ENCODE data around the gene PCDHGA6.
"Not testable (repeated sequence)": the region's sequence is repeated elsewhere in the genome, so short reads cannot be mapped to it uniquely, and the experiment has no call there.

PCDHGA6 gene

DNA sequence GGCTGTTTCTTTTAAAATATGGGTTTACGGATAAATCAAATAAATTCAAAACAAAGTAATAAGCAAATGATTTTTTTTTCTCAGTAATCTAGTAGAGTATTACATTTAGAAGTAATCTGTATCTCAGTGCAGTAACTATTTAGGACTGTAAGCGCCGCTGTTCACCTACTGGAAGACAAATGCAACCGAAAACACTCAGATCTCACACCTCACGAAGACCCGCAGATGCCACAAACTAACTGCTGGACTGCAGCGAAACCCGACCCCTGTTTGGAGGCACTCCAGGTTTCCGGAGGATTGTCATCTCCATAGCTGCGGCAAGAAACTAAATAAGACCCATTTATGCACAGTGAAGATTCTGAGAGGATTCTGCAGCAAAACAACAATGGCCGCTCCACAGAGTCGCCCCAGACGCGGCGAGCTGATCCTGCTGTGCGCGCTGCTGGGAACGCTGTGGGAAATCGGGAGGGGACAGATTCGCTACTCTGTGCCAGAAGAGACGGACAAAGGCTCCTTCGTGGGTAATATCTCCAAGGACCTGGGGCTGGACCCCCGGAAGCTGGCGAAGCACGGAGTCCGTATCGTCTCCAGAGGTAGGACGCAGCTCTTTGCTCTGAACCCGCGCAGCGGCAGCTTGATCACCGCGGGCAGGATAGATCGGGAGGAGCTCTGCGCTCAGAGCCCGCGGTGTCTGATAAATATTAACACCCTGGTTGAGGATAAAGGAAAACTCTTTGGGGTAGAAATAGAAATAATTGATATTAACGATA, 18.9 kb downstream of the PCDHGA6 start, which contains the start of gene PCDHGA8:
Gene PCDHGA8 (plus strand): TSS at position 205 of the 770 bp plus-strand sequence. CDS start 181 bp downstream, at position 386.
- DNase-seq (ENCODE audit: low read depth in 2 of 3, low spot score in 2 of 3) = no peak

DNA sequence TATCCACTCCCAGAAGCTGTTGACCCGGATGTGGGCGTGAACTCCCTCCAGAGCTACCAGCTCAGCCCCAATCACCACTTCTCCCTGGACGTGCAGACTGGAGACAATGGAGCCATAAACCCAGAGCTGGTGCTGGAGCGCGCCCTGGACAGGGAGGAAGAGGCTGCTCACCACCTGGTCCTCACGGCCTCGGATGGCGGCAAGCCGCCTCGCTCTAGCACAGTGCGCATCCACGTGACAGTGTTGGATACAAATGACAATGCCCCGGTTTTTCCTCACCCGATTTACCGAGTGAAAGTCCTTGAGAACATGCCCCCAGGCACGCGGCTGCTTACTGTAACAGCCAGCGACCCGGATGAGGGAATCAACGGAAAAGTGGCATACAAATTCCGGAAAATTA, 19.6 kb downstream of the PCDHGA6 start:
- no peak for DNase-seq (ENCODE audit: low read depth in 2 of 3, low spot score in 2 of 3)

DNA sequence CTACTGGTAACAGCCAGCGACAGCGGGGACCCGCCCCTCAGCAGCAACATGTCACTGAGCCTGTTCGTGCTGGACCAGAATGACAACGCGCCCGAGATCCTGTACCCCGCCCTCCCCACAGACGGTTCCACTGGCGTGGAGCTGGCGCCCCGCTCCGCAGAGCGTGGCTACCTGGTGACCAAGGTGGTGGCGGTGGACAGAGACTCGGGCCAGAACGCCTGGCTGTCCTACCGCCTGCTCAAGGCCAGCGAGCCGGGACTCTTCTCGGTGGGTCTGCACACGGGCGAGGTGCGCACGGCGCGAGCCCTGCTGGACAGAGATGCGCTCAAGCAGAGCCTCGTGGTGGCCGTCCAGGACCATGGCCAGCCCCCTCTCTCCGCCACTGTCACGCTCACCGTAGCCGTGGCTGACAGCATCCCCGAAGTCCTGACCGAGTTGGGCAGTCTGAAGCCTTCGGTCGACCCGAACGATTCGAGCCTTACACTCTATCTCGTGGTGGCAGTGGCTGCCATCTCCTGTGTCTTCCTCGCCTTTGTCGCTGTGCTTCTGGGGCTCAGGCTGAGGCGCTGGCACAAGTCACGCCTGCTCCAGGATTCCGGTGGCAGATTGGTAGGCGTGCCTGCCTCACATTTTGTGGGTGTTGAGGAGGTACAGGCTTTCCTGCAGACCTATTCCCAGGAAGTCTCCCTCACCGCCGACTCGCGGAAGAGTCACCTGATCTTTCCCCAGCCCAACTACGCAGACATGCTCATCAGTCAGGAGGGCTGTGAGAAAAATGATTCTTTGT, 20.9 kb downstream of the PCDHGA6 start:
- DNase-seq (ENCODE audit: low read depth in 2 of 3, low spot score in 2 of 3) = not testable (repeated sequence)

DNA sequence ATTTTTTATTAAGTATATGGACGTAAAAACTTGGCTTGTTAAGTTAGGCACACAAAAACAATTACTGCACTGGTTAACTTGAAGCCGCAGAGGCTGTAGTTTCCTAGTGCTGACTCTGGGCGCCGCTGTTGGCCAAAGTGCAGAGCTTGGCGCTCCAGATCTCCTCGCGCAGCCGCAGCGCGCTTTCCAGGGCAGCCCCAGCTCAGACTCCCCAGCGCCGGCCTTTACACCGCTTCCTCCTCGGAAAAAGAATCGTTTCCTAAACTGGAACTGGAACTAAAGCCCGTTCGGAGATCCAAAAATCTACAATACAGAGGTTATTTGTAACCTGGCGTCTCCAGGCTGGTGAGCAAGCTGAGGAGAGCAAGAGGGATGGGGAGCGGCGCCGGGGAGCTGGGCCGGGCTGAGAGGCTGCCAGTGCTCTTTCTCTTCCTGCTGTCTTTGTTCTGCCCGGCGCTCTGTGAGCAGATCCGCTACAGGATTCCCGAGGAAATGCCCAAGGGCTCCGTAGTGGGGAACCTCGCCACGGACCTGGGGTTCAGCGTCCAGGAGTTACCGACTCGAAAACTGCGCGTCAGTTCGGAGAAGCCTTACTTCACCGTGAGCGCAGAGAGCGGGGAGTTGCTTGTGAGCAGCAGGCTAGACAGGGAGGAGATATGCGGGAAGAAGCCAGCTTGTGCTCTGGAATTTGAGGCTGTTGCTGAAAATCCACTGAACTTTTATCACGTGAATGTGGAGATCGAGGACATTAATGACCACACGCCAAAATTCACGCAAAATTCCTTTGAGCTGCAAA, 24.3 kb downstream of the PCDHGA6 start, which contains the start of gene PCDHGB5:
Gene PCDHGB5 (plus strand): TSS at position 192 of the 796 bp plus-strand sequence. CDS start 181 bp downstream, at position 373.
- not testable (repeated sequence) for DNase-seq (ENCODE audit: low read depth in 2 of 3, low spot score in 2 of 3)

DNA sequence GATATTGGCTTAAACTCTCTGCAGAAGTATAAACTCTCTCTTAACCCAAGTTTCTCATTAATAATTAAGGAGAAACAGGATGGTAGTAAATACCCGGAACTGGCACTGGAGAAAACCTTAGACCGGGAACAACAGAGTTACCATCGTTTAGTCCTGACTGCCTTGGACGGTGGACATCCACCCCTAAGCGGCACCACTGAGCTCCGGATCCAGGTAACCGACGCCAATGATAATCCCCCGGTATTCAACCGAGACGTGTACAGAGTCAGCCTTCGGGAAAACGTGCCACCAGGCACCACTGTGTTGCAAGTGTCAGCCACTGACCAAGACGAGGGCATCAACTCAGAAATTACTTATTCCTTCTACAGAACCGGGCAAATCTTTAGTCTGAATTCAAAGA, 24.9 kb downstream of the PCDHGA6 start:
- no peak for DNase-seq (ENCODE audit: low read depth in 2 of 3, low spot score in 2 of 3)

DNA sequence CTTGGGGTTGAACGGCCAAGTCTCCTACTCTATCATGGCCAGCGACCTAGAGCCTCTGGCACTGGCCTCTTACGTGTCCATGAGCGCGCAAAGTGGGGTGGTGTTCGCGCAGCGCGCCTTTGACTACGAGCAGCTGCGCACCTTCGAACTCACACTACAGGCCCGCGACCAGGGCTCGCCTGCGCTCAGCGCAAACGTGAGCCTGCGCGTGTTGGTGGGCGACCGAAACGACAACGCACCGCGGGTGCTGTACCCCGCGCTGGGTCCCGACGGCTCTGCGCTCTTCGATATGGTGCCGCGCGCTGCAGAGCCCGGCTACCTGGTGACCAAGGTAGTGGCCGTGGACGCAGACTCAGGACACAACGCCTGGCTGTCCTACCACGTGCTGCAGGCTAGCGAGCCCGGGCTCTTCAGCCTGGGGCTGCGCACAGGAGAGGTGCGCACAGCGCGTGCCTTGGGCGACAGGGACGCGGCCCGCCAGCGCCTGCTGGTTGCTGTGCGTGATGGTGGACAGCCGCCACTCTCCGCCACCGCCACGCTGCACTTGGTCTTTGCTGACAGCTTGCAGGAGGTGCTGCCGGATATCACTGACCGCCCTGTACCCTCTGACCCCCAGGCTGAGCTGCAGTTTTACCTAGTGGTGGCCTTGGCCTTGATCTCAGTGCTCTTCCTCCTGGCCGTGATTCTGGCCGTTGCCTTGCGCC, 26.0 kb downstream of the PCDHGA6 start:
- no peak for DNase-seq (ENCODE audit: low read depth in 2 of 3, low spot score in 2 of 3)

DNA sequence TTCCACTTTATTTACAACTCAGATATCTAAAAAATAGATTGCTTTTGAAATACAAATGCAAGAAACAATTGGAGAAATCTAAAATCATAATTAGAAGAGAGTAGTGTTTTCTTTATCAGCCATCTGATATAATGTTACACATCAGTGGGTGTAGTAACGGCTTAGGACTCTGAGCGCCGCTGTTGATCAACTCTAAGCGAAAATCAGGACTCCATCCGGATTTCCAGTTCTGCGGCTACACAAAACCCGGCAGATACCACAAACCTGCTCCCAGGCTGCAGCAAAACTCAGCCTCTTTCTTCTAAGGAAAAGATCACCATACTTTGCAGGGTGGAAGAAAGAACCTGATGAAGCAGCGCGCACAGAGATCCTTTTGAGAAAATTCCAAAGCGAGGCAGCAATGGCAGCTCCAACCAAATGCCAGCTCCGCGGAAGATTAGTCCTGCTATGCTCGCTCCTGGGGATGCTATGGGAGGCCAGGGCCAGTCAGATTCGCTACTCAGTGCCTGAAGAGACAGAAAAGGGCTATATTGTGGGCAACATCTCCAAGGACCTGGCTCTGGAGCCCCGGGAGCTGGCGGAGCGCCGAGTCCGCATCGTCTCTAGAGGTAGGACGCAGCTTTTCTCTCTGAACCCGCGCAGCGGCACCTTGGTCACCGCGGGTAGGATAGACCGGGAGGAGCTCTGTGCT, 29.0 kb downstream of the PCDHGA6 start, which contains the start of gene PCDHGA9:
Gene PCDHGA9 (plus strand): TSS at position 226 of the 691 bp plus-strand sequence. CDS start 175 bp downstream, at position 401.
- no peak for DNase-seq (ENCODE audit: low read depth in 2 of 3, low spot score in 2 of 3)

DNA sequence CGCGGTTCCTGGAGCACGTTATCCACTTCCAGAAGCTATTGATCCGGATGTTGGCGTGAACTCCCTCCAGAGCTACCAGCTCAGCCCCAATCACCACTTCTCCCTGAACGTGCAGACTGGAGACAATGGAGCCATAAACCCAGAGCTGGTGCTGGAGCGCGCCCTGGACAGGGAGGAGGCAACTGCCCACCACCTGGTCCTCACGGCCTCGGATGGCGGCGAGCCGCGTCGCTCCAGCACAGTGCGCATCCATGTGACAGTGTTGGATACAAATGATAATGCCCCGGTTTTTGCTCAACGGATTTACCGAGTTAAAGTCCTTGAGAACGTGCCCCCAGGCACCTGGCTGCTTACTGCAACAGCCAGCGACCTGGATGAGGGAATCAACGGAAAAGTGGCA, 29.7 kb downstream of the PCDHGA6 start:
- DNase-seq (ENCODE audit: low read depth in 2 of 3, low spot score in 2 of 3) = no peak

DNA sequence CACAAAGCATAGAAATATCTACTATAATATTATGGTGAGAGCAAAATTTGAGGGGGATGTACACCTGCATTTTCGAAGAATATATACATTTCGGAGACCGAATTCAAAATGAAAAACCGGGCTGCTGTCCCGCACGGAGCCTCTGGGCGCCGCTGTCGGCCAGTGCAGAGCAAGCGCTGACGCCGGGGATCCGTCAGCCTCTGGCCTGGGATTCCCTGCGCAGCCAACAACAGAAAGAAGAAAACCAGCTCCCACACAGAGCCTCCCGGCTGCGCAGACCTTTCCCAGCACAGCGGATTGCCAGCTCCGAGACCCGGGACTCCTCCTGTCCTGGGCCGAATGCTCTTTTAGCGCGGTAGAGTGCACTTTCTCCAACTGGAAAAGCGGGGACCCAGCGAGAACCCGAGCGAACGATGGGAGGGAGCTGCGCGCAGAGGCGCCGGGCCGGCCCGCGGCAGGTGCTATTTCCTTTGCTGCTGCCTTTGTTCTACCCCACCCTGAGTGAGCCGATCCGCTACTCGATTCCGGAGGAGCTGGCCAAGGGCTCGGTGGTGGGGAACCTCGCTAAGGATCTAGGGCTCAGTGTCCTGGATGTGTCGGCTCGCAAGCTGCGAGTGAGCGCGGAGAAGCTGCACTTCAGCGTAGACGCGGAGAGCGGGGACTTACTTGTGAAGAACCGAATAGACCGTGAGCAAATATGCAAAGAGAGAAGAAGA, 34.3 kb downstream of the PCDHGA6 start, which contains the start of gene PCDHGB6:
Gene PCDHGB6 (plus strand): TSS at position 232 of the 716 bp plus-strand sequence. CDS start 182 bp downstream, at position 414.
- DNase-seq (ENCODE audit: low read depth in 2 of 3, low spot score in 2 of 3) = not testable (repeated sequence)

DNA sequence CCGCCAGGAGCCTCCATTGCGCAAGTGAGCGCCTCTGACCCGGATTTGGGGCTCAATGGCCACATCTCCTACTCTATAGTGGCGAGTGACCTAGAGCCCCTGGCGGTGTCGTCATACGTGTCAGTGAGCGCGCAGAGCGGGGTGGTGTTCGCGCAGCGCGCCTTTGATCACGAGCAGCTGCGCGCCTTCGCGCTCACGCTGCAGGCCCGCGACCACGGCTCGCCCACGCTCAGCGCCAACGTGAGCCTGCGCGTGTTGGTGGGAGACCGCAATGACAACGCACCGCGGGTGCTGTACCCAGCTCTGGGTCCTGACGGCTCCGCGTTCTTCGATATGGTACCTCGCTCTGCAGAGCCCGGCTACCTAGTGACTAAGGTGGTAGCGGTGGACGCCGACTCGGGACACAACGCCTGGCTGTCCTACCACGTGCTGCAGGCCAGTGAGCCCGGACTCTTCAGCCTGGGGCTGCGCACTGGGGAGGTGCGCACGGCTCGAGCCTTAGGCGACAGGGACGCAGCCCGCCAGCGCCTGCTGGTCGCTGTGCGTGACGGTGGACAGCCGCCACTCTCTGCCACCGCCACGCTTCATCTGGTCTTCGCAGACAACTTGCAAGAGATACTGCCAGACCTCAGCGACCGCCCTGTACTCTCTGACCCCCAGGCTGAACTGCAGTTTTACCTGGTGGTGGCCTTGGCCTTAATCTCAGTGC, 36.1 kb downstream of the PCDHGA6 start:
- no peak for DNase-seq (ENCODE audit: low read depth in 2 of 3, low spot score in 2 of 3)

DNA sequence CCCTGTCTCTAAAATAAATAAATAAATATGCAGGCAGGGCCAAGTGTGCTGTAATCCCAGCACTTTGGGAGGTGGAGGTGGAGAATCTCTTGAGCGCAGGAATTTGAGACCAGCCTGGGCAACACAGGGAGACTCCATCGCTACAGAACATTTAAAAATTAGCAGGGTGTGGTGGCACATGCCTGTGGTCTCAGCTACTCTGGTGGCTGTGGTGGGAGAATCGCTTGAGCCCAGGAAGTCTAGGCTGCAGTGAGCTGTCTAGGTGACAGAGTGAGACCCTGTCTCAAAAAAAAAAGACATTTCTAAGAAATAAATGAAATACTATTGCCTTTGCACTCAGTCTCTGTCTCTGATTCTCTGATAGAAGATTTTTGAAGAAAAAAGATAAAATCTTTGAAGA, 37.9 kb downstream of the PCDHGA6 start:
- no peak for DNase-seq (ENCODE audit: low read depth in 2 of 3, low spot score in 2 of 3)

DNA sequence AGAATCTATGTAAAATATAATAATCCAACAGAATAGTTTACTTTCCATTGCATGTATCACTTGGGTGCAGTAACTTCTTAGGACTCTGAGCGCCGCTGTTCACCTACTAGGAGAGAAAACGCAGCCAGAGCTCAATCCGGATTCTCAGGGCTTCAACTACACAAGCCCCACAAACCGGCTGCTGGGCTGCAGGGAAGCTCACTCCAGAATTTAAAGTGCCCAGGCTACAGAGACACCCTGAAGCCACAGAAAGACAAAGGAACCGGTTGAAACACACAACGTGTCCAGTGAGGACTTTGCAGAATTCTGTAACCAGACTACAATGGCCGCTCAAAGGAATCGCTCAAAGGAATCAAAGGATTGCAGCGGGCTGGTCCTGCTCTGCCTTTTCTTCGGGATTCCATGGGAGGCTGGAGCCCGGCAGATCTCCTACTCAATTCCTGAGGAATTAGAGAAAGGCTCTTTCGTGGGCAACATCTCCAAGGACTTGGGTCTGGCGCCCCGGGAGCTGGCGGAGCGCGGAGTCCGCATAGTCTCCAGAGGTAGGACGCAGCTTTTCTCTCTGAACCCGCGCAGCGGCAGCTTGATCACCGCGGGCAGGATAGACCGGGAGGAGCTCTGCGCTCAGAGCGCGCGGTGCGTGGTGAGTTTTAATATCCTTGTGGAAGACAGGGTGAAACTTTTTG, 39.3 kb downstream of the PCDHGA6 start, which contains the start of gene PCDHGA10:
Gene PCDHGA10 (plus strand): TSS at position 134 of the 686 bp plus-strand sequence. CDS start 189 bp downstream, at position 323.
- no peak for DNase-seq (ENCODE audit: low read depth in 2 of 3, low spot score in 2 of 3)

DNA sequence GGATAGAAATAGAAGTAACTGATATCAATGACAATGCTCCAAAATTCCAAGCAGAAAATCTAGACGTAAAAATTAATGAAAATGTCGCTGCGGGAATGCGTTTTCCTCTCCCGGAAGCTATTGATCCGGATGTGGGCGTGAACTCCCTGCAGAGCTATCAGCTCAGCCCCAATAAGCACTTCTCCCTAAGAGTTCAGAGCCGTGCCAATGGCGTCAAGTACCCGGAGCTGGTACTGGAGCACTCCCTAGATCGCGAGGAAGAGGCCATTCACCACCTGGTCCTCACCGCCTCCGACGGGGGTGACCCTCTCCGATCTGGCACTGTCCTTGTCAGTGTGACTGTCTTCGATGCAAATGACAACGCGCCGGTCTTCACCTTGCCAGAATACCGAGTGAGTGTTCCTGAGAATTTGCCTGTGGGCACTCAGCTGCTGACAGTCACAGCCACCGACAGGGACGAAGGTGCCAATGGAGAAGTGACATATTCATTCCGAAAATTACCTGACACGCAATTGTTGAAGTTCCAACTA, 39.9 kb downstream of the PCDHGA6 start:
- DNase-seq (ENCODE audit: low read depth in 2 of 3, low spot score in 2 of 3) = no peak

DNA sequence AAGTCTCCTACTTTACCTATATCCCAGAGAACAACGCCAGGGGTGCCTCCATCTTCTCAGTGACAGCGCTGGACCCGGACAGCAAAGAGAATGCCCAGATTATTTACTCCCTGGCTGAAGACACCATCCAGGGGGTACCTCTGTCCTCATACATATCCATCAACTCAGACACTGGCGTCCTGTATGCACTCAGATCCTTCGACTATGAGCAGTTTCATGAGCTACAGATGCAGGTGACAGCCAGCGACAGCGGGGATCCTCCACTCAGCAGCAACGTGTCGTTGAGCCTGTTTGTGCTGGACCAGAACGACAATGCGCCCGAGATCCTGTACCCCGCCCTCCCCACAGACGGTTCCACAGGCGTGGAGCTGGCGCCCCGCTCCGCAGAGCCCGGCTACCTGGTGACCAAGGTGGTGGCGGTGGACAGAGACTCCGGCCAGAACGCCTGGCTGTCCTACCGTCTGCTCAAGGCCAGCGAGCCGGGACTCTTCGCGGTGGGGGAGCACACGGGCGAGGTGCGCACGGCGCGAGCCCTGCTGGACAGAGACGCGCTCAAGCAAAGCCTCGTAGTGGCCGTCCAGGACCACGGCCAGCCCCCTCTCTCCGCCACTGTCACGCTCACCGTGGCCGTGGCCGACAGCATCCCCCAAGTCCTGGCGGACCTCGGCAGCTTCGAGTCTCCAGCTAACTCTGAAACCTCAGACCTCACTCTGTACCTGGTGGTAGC, 41.0 kb downstream of the PCDHGA6 start:
- not testable (repeated sequence) for DNase-seq (ENCODE audit: low read depth in 2 of 3, low spot score in 2 of 3)

DNA sequence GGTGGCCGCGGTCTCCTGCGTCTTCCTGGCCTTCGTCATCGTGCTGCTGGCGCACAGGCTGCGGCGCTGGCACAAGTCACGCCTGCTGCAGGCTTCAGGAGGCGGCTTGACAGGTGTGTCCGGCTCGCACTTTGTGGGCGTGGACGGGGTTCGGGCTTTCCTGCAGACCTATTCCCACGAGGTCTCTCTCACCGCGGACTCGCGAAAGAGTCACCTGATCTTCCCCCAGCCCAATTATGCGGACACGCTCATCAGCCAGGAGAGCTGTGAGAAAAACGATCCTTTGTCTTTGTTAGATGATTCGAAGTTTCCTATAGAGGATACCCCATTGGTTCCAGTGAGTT, 41.6 kb downstream of the PCDHGA6 start:
- DNase-seq (ENCODE audit: low read depth in 2 of 3, low spot score in 2 of 3) = not testable (repeated sequence)

DNA sequence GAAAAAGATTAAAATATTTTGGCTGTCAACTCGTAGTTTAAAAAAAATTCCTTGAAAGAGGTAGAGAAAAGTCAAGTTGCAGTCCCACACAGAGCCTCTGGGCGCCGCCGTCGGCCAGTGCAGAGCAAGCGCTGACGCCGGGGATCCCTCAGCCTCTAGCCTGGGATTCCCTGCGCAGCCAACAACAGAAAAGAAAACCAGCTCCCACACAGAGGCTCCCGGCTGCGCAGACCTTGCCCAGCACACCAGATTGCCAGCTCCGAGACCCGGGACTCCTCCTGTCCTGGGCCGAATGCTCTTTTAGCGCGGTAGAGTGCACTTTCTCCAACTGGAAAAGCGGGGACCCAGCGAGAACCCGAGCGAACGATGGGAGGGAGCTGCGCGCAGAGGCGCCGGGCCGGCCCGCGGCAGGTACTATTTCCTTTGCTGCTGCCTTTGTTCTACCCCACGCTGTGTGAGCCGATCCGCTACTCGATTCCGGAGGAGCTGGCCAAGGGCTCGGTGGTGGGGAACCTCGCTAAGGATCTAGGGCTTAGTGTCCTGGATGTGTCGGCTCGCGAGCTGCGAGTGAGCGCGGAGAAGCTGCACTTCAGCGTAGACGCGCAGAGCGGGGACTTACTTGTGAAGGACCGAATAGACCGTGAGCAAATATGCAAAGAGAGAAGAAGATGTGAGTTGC, 43.9 kb downstream of the PCDHGA6 start, which contains the start of gene PCDHGB7:
Gene PCDHGB7 (plus strand): TSS at position 184 of the 679 bp plus-strand sequence. CDS start 183 bp downstream, at position 367.
- DNase-seq (ENCODE audit: low read depth in 2 of 3, low spot score in 2 of 3) = not testable (repeated sequence)
